Neural cell (in vitro differentiated cells): ENCODE results near the gene OR2A2. TPM values are rescaled to one million over a fixed set of nuclear protein-coding genes. Genes with fewer than 3 reads are reported as not detected.

Experiments used
- H2AFZ ChIP-seq: fragments of 200-600, 300-800 bp; sonication (generic), shearing (Covaris generic); 2 replicates; pipeline ENCODE4 v1.6.0; 2014; ENCODE audit warnings: low read depth, mild to moderate bottlenecking, antibody characterized with exemption, low read length, moderate library complexity
- H3F3A ChIP-seq: fragments of 200-600 bp; shearing (Covaris generic); 2 replicates; pipeline ENCODE4 v1.6.1; 2016; ENCODE audit warnings: mild to moderate bottlenecking, moderate library complexity, mixed read lengths, antibody characterized with exemption, low read length; ENCODE audit not compliant: insufficient read depth, poor library complexity, severe bottlenecking
- H3K27ac ChIP-seq: fragments of 200-600, 300-800 bp; sonication (generic), shearing (Covaris generic); 2 replicates; pipeline ENCODE4 v1.5.1; 2014; ENCODE audit warnings: mild to moderate bottlenecking, low read length, moderate library complexity
- H3K27me3 ChIP-seq: fragments of 300-800, 200-600 bp; sonication (generic), shearing (Covaris generic); 2 replicates; pipeline ENCODE4 v1.6.0; 2014; ENCODE audit warnings: mild to moderate bottlenecking, low read depth, low read length, moderate library complexity; ENCODE audit not compliant: insufficient read depth
- H3K36me3 ChIP-seq: fragments of 300-800, 200-600 bp; sonication (generic), shearing (Covaris generic); 2 replicates; pipeline ENCODE4 v1.5.1; 2014; ENCODE audit warnings: mild to moderate bottlenecking, antibody characterized with exemption, low read length, moderate library complexity; ENCODE audit not compliant: insufficient read depth
- H3K4me2 ChIP-seq: fragments of 300-800, 200-600 bp; sonication (generic), shearing (Covaris generic); 2 replicates; pipeline ENCODE4 v1.6.0; 2014; ENCODE audit warnings: mild to moderate bottlenecking, low read length
- H3K4me3 ChIP-seq: fragments of 300-800, 200-600 bp; sonication (generic), shearing (Covaris generic); 2 replicates; pipeline ENCODE4 v1.5.1; 2014; ENCODE audit warnings: mild to moderate bottlenecking, low read length, moderate library complexity
- H3K79me2 ChIP-seq: fragments of 200-600 bp; shearing (Covaris generic); replicated peaks from 2 replicates; pipeline ENCODE4 v1.6.0; 2014; ENCODE audit warnings: mild to moderate bottlenecking, low read length, moderate library complexity; ENCODE audit not compliant: insufficient read depth
- H3K9ac ChIP-seq: fragments of 300-800, 200-600 bp; sonication (generic), shearing (Covaris generic); 2 replicates; pipeline ENCODE4 v1.6.1; 2016; ENCODE audit warnings: mild to moderate bottlenecking, low read length, mixed read lengths
- H3K9me2 ChIP-seq: fragments of 200-600 bp; shearing (Covaris generic); 2 replicates; pipeline ENCODE4 v1.6.1; 2016; ENCODE audit warnings: mild to moderate bottlenecking, low read length, mixed read lengths; ENCODE audit not compliant: insufficient read depth
- H3K9me3 ChIP-seq: fragments of 200-600, 300-800 bp; sonication (generic), shearing (Covaris generic); 2 replicates; pipeline ENCODE4 v1.6.1; 2016; ENCODE audit warnings: mild to moderate bottlenecking, mixed run types, low read length, moderate library complexity, mixed read lengths
- H4K20me1 ChIP-seq: fragments of 200-600 bp; shearing (Covaris generic); 2 replicates; pipeline ENCODE4 v1.6.1; 2016; ENCODE audit warnings: mild to moderate bottlenecking, mixed run types; ENCODE audit not compliant: insufficient read depth
- EP300 ChIP-seq: fragments of 450-650 bp; conservative IDR thresholded peaks from 2 replicates; pipeline ENCODE4 v1.6.1; 2014; ENCODE audit warnings: antibody characterized with exemption, mild to moderate bottlenecking, moderate library complexity; ENCODE audit not compliant: poor library complexity, severe bottlenecking
- EZH2 ChIP-seq: fragments of 200-600, 300-800 bp; shearing (Covaris generic), sonication (generic); IDR thresholded peaks from 2 replicates; pipeline ENCODE4 v1.6.1; 2014; ENCODE audit warnings: antibody characterized with exemption, low read length, borderline replicate concordance, mild to moderate bottlenecking; ENCODE audit not compliant: insufficient read depth, poor library complexity, severe bottlenecking
- MXI1 ChIP-seq: fragments of 450-650 bp; conservative IDR thresholded peaks from 2 replicates; pipeline ENCODE4 v1.6.1; 2014; ENCODE audit warnings: antibody characterized with exemption, mild to moderate bottlenecking; ENCODE audit not compliant: poor library complexity, severe bottlenecking
- POLR2AphosphoS5 ChIP-seq: IDR thresholded peaks from 2 replicates; pipeline ENCODE4 v1.6.1; 2012
- RAD21 ChIP-seq: fragments of 450-650 bp; conservative IDR thresholded peaks from 2 replicates; pipeline ENCODE4 v1.6.1; 2014; ENCODE audit warnings: antibody characterized with exemption, mild to moderate bottlenecking, moderate library complexity
- SMC3 ChIP-seq: fragments of 450-650 bp; conservative IDR thresholded peaks from 2 replicates; pipeline ENCODE4 v1.6.1; 2014; ENCODE audit warnings: antibody characterized with exemption, mild to moderate bottlenecking, moderate library complexity; ENCODE audit not compliant: poor library complexity
- TAF1 ChIP-seq: IDR thresholded peaks from 2 replicates; pipeline ENCODE4 v1.6.1; 2012; ENCODE audit warnings: low read depth
- polyA plus RNA-seq: library from polyadenylated mRNA; depleted of rRNA; stranded (reverse); fragments of >200 nt; gene quantifications from 2 replicates; pipeline ENCODE4 v1.2.3, GENCODE V29; 2014
- TF ChIP-seq, protein P1 (sequence below): fragments of 450-650 bp; IDR thresholded peaks from 2 replicates; pipeline ENCODE4 v1.5.1; 2014; ENCODE audit warnings: antibody characterized with exemption, mild to moderate bottlenecking, moderate library complexity; ENCODE audit not compliant: poor library complexity, severe bottlenecking
- TF ChIP-seq, protein P2 (sequence below): IDR thresholded peaks from 2 replicates; pipeline ENCODE4 v1.6.1; 2012; ENCODE audit warnings: borderline replicate concordance

OR2A2 gene
- polyA plus RNA-seq, 1 donor from 2014 or later, result not detected

DNA sequence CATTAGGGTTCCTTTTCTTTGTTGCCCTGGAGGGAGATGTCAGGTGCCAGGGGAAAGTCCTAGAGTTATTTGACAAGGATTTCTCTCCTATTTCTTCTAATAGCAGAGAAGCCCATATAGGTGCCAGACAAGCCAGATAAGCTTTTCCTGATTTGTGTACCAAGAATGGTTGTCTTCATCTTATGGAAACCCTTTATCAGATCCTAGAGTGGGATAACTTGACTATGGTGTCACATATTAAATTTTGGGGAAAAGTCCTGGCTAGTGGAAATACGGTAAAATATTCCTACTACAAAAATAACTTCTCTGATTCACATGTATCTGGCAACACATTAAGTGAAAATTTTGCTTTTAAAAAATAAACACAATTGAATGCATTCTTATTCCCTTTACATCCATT, 22.2 kb upstream of the OR2A2 start:
- Histone ChIP-seq H3K27ac (no peak overlapping the region), H3K27me3 (no peaks in the 10 kb centered on the region), H4K20me1 (no peaks in the 10 kb centered on the region), H3K9me2 (no peaks in the 10 kb centered on the region), H3K79me2 (no peaks in the 10 kb centered on the region), H3K9ac (no peak overlapping the region), H2AFZ (no peak overlapping the region), H3K4me2 (no peak overlapping the region), H3K4me3 (no peak overlapping the region), H3F3A (no peaks in the 10 kb centered on the region), H3K36me3 (no peaks in the 10 kb centered on the region), H3K9me3 (no peaks in the 10 kb centered on the region)
- TF ChIP-seq TAF1, result no peak
- no peak for TF ChIP-seq SMC3
- no peak for TF ChIP-seq POLR2AphosphoS5
- TF ChIP-seq, protein P1, sequence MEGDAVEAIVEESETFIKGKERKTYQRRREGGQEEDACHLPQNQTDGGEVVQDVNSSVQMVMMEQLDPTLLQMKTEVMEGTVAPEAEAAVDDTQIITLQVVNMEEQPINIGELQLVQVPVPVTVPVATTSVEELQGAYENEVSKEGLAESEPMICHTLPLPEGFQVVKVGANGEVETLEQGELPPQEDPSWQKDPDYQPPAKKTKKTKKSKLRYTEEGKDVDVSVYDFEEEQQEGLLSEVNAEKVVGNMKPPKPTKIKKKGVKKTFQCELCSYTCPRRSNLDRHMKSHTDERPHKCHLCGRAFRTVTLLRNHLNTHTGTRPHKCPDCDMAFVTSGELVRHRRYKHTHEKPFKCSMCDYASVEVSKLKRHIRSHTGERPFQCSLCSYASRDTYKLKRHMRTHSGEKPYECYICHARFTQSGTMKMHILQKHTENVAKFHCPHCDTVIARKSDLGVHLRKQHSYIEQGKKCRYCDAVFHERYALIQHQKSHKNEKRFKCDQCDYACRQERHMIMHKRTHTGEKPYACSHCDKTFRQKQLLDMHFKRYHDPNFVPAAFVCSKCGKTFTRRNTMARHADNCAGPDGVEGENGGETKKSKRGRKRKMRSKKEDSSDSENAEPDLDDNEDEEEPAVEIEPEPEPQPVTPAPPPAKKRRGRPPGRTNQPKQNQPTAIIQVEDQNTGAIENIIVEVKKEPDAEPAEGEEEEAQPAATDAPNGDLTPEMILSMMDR, result no peak
- no peak for TF ChIP-seq EZH2
- no peak for TF ChIP-seq EP300
- TF ChIP-seq, protein P2, sequence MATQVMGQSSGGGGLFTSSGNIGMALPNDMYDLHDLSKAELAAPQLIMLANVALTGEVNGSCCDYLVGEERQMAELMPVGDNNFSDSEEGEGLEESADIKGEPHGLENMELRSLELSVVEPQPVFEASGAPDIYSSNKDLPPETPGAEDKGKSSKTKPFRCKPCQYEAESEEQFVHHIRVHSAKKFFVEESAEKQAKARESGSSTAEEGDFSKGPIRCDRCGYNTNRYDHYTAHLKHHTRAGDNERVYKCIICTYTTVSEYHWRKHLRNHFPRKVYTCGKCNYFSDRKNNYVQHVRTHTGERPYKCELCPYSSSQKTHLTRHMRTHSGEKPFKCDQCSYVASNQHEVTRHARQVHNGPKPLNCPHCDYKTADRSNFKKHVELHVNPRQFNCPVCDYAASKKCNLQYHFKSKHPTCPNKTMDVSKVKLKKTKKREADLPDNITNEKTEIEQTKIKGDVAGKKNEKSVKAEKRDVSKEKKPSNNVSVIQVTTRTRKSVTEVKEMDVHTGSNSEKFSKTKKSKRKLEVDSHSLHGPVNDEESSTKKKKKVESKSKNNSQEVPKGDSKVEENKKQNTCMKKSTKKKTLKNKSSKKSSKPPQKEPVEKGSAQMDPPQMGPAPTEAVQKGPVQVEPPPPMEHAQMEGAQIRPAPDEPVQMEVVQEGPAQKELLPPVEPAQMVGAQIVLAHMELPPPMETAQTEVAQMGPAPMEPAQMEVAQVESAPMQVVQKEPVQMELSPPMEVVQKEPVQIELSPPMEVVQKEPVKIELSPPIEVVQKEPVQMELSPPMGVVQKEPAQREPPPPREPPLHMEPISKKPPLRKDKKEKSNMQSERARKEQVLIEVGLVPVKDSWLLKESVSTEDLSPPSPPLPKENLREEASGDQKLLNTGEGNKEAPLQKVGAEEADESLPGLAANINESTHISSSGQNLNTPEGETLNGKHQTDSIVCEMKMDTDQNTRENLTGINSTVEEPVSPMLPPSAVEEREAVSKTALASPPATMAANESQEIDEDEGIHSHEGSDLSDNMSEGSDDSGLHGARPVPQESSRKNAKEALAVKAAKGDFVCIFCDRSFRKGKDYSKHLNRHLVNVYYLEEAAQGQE, result no peak
- TF ChIP-seq MXI1, result no peak
- no peak for TF ChIP-seq RAD21

DNA sequence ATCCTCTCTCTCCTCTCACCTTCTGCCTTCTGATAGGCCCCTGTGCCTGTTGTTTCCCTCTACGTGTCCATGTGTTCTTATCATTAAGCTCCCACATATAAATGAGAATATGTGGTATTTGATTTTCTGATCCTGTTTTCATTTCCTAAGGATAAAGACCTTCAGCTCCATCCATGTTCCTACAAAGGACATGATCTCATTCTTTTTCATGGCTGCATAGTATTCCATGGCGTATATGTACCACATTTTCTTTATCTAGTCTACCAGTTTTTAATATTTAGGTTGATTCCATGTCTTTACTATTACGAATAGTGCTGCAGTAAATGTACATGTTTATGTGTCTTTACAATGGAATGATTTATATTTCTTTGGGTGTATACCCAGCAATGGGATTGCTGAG, 18.7 kb upstream of the OR2A2 start:
- TF ChIP-seq TAF1 (no peak), POLR2AphosphoS5 (no peak), SMC3 (no peak), MXI1 (no peak), EP300 (no peak), EZH2 (no peak), RAD21 (no peak)
- TF ChIP-seq, protein P1, result no peak
- TF ChIP-seq, protein P2, result no peak
- Histone ChIP-seq H3K9me2 (no peaks in the 10 kb centered on the region), H4K20me1 (no peaks in the 10 kb centered on the region), H3K79me2 (no peaks in the 10 kb centered on the region), H3K9ac (no peak overlapping the region), H3K27ac (no peak overlapping the region), H3K36me3 (no peaks in the 10 kb centered on the region), H3F3A (no peaks in the 10 kb centered on the region), H3K27me3 (no peaks in the 10 kb centered on the region), H3K9me3 (no peaks in the 10 kb centered on the region), H3K4me3 (no peak overlapping the region), H3K4me2 (no peak overlapping the region), H2AFZ (no peak overlapping the region)
